HEK293 (cell line): Measurements from ENCODE around the gene TEX2.

Experiments used
- ZEB2 ChIP-seq: fragments of 450-650 bp; formaldehyde crosslinking; IDR thresholded peaks from 2 replicates; pipeline ENCODE4 v1.5.1; 2016; ENCODE audit warnings: missing biosample characterization, missing genetic modification characterization
- ZNF10 ChIP-seq: fragments of 450-650 bp; formaldehyde crosslinking; IDR thresholded peaks from 2 replicates; pipeline ENCODE4 v1.5.1; 2017; ENCODE audit warnings: missing biosample characterization, missing genetic modification characterization
- TF ChIP-seq, protein P1 (sequence below): fragments of 450-650 bp; formaldehyde crosslinking; IDR thresholded peaks from 2 replicates; pipeline ENCODE4 v1.5.1; 2016; ENCODE audit warnings: missing biosample characterization, missing genetic modification characterization

- no peak for TF ChIP-seq ZNF10 (tag by site-specific recombination)
- TF ChIP-seq ZEB2, result no peak
- TF ChIP-seq, protein P1, sequence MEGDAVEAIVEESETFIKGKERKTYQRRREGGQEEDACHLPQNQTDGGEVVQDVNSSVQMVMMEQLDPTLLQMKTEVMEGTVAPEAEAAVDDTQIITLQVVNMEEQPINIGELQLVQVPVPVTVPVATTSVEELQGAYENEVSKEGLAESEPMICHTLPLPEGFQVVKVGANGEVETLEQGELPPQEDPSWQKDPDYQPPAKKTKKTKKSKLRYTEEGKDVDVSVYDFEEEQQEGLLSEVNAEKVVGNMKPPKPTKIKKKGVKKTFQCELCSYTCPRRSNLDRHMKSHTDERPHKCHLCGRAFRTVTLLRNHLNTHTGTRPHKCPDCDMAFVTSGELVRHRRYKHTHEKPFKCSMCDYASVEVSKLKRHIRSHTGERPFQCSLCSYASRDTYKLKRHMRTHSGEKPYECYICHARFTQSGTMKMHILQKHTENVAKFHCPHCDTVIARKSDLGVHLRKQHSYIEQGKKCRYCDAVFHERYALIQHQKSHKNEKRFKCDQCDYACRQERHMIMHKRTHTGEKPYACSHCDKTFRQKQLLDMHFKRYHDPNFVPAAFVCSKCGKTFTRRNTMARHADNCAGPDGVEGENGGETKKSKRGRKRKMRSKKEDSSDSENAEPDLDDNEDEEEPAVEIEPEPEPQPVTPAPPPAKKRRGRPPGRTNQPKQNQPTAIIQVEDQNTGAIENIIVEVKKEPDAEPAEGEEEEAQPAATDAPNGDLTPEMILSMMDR (tag by site-specific recombination), result no peak
Measured at GRCh38 chr17:64110379-64111152, 152.5 kb downstream of the TEX2 start.
